ENCODE data around the gene GALNT18. TPM values are rescaled to one million over a fixed set of nuclear protein-coding genes. Genes with fewer than 3 reads are reported as not detected.

Gene GALNT18
- total RNA-seq, 5 donors from 2014 or later (not counting 1 experiment from before 2014, with no cell fraction given), result 0.10 to 0.15 TPM; not detected in 3

DNA sequence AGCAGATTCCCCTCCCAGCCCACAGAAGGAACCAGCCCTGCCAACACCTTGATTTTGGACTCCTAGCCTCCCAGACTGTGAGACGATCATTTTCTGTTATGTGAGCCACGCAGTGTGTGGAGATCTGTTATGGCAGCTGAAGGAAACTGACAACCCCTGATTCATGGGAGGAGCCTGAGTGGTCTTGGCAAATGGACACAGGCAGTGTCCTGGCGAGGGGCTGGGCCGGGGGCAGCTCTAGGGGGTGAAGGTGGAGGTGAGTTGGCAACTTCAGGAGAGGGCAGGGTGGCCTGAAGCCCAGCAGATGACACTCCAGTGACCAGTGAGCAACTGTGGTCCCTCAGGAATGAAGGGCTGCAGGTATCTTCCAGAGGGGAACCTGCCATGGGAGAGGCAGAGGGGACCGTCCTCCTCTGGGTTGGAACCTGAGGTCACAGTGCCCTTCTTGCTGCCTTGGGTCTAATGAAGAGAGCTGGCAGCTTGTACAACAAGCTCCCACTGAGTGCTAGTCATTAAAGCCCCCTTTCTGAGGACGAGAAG is 351.5 kb downstream of the GALNT18 start:
- DNase-seq (no peak), ATAC-seq (replicated peaks in 1 of 4) (no peak)
- Mint-ChIP-seq H3K4me1 (no peaks in the 10 kb centered on the region), H3K36me3 (no peaks in the 10 kb centered on the region), H3K27me3 (peaks cover 2 to 6% of the 10 kb centered on the region in 2 donors), H3K9me3 (no peaks in the 10 kb centered on the region), H3K4me3 (no peak overlapping the region), H3K27ac (no peak overlapping the region)
- CTCF ChIA-PET, result no interaction called here
- WGBS (ENCODE audit: insufficient coverage), result 81% methylated on average over 5 of the region's 6 CpGs
- H3K27me3 ChIP-seq (replicated peaks in 1 of 2; ENCODE audit: control insufficient read depth in 2 of 2, extremely low read depth in 1 of 2, insufficient read depth in 2 of 2, low read length in 1 of 2), result peaks cover 0 to 13% of the 10 kb centered on the region in 2 experiments
- H3K4me1 ChIP-seq (ENCODE audit: control insufficient read depth in 1 of 2, extremely low read depth in 1 of 2, insufficient read depth in 2 of 2, low read length in 2 of 2), result no peaks in the 10 kb centered on the region
- H3K27ac ChIP-seq (ENCODE audit: low read length), result no peak overlapping the region
- H3K9me3 ChIP-seq, result no peaks in the 10 kb centered on the region
- POLR2A ChIA-PET, result no interaction called here
- H3K36me3 ChIP-seq (ENCODE audit: control insufficient read depth in 2 of 2, extremely low read depth in 1 of 2, insufficient read depth in 1 of 2, low read length in 1 of 2), result no peaks in the 10 kb centered on the region
- H3K4me3 ChIP-seq (ENCODE audit: control insufficient read depth in 1 of 2, extremely low read depth in 1 of 2, low read length in 1 of 2), result no peak overlapping the region

DNA sequence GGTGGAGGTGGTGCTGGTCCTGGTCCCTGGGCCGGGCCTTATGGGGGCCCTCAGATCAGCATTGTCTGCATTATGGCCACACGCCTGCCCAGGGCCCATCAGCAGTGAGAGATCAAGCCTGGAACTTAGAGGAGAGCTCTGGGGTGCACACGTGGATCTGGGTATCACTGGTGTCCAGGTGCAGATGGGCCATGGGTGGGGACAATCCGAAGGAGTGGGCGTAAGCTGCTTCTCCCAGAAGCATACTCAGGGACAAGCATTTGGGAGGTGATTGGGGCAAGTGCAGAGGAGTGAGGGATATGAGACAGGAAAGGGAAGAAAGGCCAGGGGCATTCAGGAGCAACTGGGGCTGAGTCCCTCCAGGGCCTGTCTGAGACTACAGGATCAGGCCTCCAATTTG is 353.1 kb downstream of the GALNT18 start:
- no peaks in the 10 kb centered on the region for H3K4me1 Mint-ChIP-seq
- no peak overlapping the region for H3K4me3 Mint-ChIP-seq
- no peaks in the 10 kb centered on the region for H3K9me3 Mint-ChIP-seq
- H3K27me3 Mint-ChIP-seq, result no peaks in the 10 kb centered on the region
- 71% methylated on average over 5 of the region's 5 CpGs for whole genome bisulfite sequencing (ENCODE audit: insufficient coverage)
- DNase-seq, result no peak
- CTCF ChIA-PET, result interaction anchor here (0.5 to 1.5 kb wide), 3 partner anchors 239 to 248 kb away, joined by 5 to 6 read pairs (median 5); no protein-coding TSS in a partner anchor
- H3K27ac ChIP-seq (ENCODE audit: low read length), result no peak overlapping the region
- no peaks in the 10 kb centered on the region for H3K4me1 ChIP-seq (ENCODE audit: control insufficient read depth in 1 of 2, extremely low read depth in 1 of 2, insufficient read depth in 2 of 2, low read length in 2 of 2)
- H3K27ac Mint-ChIP-seq, result no peak overlapping the region
- H3K27me3 ChIP-seq (replicated peaks in 1 of 2; ENCODE audit: control insufficient read depth in 2 of 2, extremely low read depth in 1 of 2, insufficient read depth in 2 of 2, low read length in 1 of 2), result peaks cover 0 to 8% of the 10 kb centered on the region in 2 experiments
- H3K9me3 ChIP-seq, result no peaks in the 10 kb centered on the region
- POLR2A ChIA-PET, result no interaction called here
- no peak overlapping the region for H3K4me3 ChIP-seq (ENCODE audit: control insufficient read depth in 1 of 2, extremely low read depth in 1 of 2, low read length in 1 of 2)
- no peak for ATAC-seq (replicated peaks in 1 of 4)
- no peaks in the 10 kb centered on the region for H3K36me3 Mint-ChIP-seq
- H3K36me3 ChIP-seq (ENCODE audit: control insufficient read depth in 2 of 2, extremely low read depth in 1 of 2, insufficient read depth in 1 of 2, low read length in 1 of 2), result no peaks in the 10 kb centered on the region

DNA sequence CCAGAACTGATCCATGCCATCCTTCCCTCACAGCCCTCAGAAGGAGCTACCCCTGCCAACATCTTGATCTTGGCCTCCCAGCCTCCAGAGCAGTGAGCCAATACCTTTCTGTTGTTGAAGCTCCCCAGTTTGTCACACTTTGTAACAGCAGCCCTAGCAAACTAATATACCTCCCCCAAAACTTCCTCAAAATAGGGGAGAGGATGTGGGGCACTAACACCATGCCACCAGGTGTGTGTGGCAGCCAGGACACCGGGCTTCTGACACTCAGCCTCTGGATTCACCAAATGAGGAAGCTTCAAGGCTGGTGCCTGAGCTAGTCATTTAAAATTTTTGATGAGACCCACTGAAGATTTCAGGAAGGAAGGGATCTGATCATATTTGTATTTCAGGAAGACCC is 353.7 kb downstream of the GALNT18 start:
- no peak for ATAC-seq (replicated peaks in 1 of 4)
- DNase-seq, result no peak
- no peaks in the 10 kb centered on the region for H3K36me3 ChIP-seq (ENCODE audit: control insufficient read depth in 2 of 2, extremely low read depth in 1 of 2, insufficient read depth in 1 of 2, low read length in 1 of 2)
- H3K4me1 Mint-ChIP-seq, result no peaks in the 10 kb centered on the region
- H3K4me3 ChIP-seq (ENCODE audit: control insufficient read depth in 1 of 2, extremely low read depth in 1 of 2, low read length in 1 of 2), result no peak overlapping the region
- CTCF ChIA-PET, result interaction anchor here (0.5 to 1.5 kb wide), 4 partner anchors 230 to 248 kb away, joined by 3 to 6 read pairs (median 5); no protein-coding TSS in a partner anchor
- 0% methylated on average over 1 of the region's 1 CpG for WGBS (ENCODE audit: insufficient coverage)
- H3K27ac Mint-ChIP-seq, result no peak overlapping the region
- H3K9me3 Mint-ChIP-seq, result no peaks in the 10 kb centered on the region
- POLR2A ChIA-PET, result no interaction called here
- no peak overlapping the region for H3K4me3 Mint-ChIP-seq
- no peaks in the 10 kb centered on the region for H3K9me3 ChIP-seq
- H3K27me3 ChIP-seq (replicated peaks in 1 of 2; ENCODE audit: control insufficient read depth in 2 of 2, extremely low read depth in 1 of 2, insufficient read depth in 2 of 2, low read length in 1 of 2), result peaks cover 0 to 8% of the 10 kb centered on the region in 2 experiments
- no peaks in the 10 kb centered on the region for H3K27me3 Mint-ChIP-seq
- H3K4me1 ChIP-seq (ENCODE audit: control insufficient read depth in 1 of 2, extremely low read depth in 1 of 2, insufficient read depth in 2 of 2, low read length in 2 of 2), result no peaks in the 10 kb centered on the region
- no peaks in the 10 kb centered on the region for H3K36me3 Mint-ChIP-seq
- H3K27ac ChIP-seq (ENCODE audit: low read length), result no peak overlapping the region

DNA sequence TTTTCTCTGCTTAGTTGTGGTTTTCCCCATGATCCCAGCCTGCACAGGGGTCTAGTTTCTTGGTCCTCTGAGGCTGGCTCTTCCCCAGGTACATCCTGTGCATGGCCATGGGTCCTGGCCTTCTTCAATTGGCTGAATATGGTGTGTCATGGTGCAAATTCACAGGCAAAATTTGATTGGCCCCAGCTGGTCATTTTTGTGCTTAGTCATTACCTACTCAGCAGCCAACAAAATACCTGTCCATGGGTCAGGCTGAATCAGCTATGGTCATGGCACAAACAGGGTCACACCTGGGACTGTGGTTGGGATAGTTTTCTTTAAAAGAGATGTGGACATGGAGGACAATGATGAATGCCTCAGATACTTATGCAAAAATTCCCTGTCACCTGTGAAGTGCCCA is 354.5 kb downstream of the GALNT18 start:
- Histone ChIP-seq H3K9me3 (no peaks in the 10 kb centered on the region), H3K4me3 (ENCODE audit: control insufficient read depth in 1 of 2, extremely low read depth in 1 of 2, low read length in 1 of 2) (no peak overlapping the region), H3K27me3 (replicated peaks in 1 of 2; ENCODE audit: control insufficient read depth in 2 of 2, extremely low read depth in 1 of 2, insufficient read depth in 2 of 2, low read length in 1 of 2) (peaks cover 0 to 8% of the 10 kb centered on the region in 2 experiments), H3K4me1 (ENCODE audit: control insufficient read depth in 1 of 2, extremely low read depth in 1 of 2, insufficient read depth in 2 of 2, low read length in 2 of 2) (no peaks in the 10 kb centered on the region), H3K27ac (ENCODE audit: low read length) (no peak overlapping the region), H3K36me3 (ENCODE audit: control insufficient read depth in 2 of 2, extremely low read depth in 1 of 2, insufficient read depth in 1 of 2, low read length in 1 of 2) (no peaks in the 10 kb centered on the region)
- DNase-seq, result no peak
- Mint-ChIP-seq H3K27me3 (no peaks in the 10 kb centered on the region), H3K9me3 (no peaks in the 10 kb centered on the region), H3K4me1 (no peaks in the 10 kb centered on the region), H3K4me3 (no peak overlapping the region), H3K27ac (no peak overlapping the region), H3K36me3 (no peaks in the 10 kb centered on the region)
- ATAC-seq (replicated peaks in 1 of 4), result no peak
- ChIA-PET CTCF (interaction anchor here (1.0 to 1.5 kb wide), 4 partner anchors 229 to 239 kb away, joined by 3 to 5 read pairs (median 4); no protein-coding TSS in a partner anchor), POLR2A (interaction anchor here in 1 of 2 donors (0.5 kb wide), 1 partner anchor 903 kb away, joined by 3 read pairs; no protein-coding TSS in a partner anchor)

DNA sequence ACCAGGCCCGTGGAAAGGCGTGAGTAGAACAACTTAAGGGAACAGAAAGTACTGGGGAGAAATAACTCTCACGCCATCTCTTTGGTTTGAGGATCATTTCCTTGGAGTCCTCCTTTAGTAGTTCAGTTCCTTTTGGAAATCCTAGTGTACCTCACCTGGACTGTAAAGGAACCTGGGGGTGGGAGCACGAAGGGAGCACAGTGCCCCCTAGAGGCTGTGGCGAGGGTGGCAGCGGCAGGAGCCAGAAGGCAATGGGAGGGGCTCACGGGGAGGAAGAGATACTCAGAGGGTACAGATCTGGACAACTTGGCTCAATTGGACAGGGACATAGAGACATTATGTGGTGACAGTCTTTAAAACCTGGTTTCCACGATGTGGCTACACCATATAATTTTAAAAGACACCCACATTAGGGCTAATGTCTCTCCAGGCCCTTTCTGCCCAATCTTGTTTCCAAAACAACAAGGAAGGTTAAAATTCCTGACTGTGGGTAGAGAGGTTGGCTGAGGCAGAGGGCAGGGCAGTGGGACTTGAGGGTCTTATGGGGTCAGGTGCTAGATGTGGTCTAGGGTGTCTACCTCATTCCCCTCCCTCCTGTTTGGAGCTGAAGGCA is 355.7 kb downstream of the GALNT18 start:
- Histone ChIP-seq H3K4me3 (ENCODE audit: control insufficient read depth in 1 of 2, extremely low read depth in 1 of 2, low read length in 1 of 2) (no peak overlapping the region), H3K27me3 (replicated peaks in 1 of 2; ENCODE audit: control insufficient read depth in 2 of 2, extremely low read depth in 1 of 2, insufficient read depth in 2 of 2, low read length in 1 of 2) (peaks cover 0 to 19% of the 10 kb centered on the region in 2 experiments), H3K9me3 (no peaks in the 10 kb centered on the region), H3K27ac (ENCODE audit: low read length) (no peak overlapping the region), H3K36me3 (ENCODE audit: control insufficient read depth in 2 of 2, extremely low read depth in 1 of 2, insufficient read depth in 1 of 2, low read length in 1 of 2) (no peaks in the 10 kb centered on the region), H3K4me1 (ENCODE audit: control insufficient read depth in 1 of 2, extremely low read depth in 1 of 2, insufficient read depth in 2 of 2, low read length in 2 of 2) (no peaks in the 10 kb centered on the region)
- WGBS (ENCODE audit: insufficient coverage), result 100% methylated on average over 1 of the region's 8 CpGs
- DNase-seq, result peak in 28 of 35 experiments; percentile 12 to 68 (median 40)
- POLR2A ChIA-PET, result no interaction called here
- no peaks in the 10 kb centered on the region for H3K4me1 Mint-ChIP-seq
- H3K36me3 Mint-ChIP-seq, result no peaks in the 10 kb centered on the region
- peak; percentile 42 to 58 (median 48) for ATAC-seq (replicated peaks in 1 of 4)
- no peaks in the 10 kb centered on the region for H3K9me3 Mint-ChIP-seq
- no peak overlapping the region for H3K27ac Mint-ChIP-seq
- H3K27me3 Mint-ChIP-seq, result peaks cover 5% of the 10 kb centered on the region in 2 donors
- no peak overlapping the region for H3K4me3 Mint-ChIP-seq
- CTCF ChIA-PET, result interaction anchor here in 1 of 2 donors (1.0 to 1.1 kb wide), 2 partner anchors 233 to 238 kb away, joined by 3 to 5 read pairs; no protein-coding TSS in a partner anchor

DNA sequence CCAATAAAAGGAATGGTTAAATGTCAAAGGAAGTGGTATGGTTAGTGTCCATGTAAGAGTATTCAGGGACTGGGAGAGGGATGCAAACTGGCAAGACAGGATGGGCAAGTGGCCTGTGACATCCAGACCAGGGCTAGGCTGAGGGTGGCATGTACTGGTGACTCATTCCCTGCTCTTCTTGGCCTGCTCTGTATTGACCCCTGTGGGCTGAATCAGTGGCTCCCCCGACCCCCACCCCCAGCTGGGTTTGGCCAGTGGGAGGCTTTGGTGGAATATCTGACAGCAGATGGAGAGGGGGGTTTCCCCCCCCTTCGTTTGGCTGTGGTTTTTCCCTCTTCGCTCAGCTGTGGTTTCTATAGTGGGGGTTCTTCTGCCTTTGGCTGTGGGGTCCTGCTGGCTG is 356.5 kb downstream of the GALNT18 start:
- ATAC-seq (replicated peaks in 1 of 4) (no peak), DNase-seq (no peak)
- Histone ChIP-seq H3K4me1 (ENCODE audit: control insufficient read depth in 1 of 2, extremely low read depth in 1 of 2, insufficient read depth in 2 of 2, low read length in 2 of 2) (no peaks in the 10 kb centered on the region), H3K9me3 (no peaks in the 10 kb centered on the region), H3K4me3 (ENCODE audit: control insufficient read depth in 1 of 2, extremely low read depth in 1 of 2, low read length in 1 of 2) (no peak overlapping the region), H3K27me3 (replicated peaks in 1 of 2; ENCODE audit: control insufficient read depth in 2 of 2, extremely low read depth in 1 of 2, insufficient read depth in 2 of 2, low read length in 1 of 2) (peaks cover 0 to 16% of the 10 kb centered on the region in 2 experiments), H3K36me3 (ENCODE audit: control insufficient read depth in 2 of 2, extremely low read depth in 1 of 2, insufficient read depth in 1 of 2, low read length in 1 of 2) (no peaks in the 10 kb centered on the region), H3K27ac (ENCODE audit: low read length) (no peak overlapping the region)
- ChIA-PET CTCF (no interaction called here), POLR2A (no interaction called here)
- Mint-ChIP-seq H3K4me1 (no peaks in the 10 kb centered on the region), H3K9me3 (no peaks in the 10 kb centered on the region), H3K27ac (no peak overlapping the region), H3K4me3 (no peak overlapping the region), H3K27me3 (peaks cover 5 to 8% of the 10 kb centered on the region in 2 donors), H3K36me3 (no peaks in the 10 kb centered on the region)
- no CpG with 5 or more reads among the region's 3 CpGs for WGBS (ENCODE audit: insufficient coverage)
